Activated CD4-positive, alpha-beta T cell treated with anti-CD3 and anti-CD28 coated beads for 36 hours (primary cell): ENCODE measurements around the gene TSPAN5. TPM values are rescaled to one million over a fixed set of nuclear protein-coding genes. Genes with fewer than 3 reads are reported as not detected.

Experiments used
- ATAC-seq: fragments of 200-7000 bp; cut with Tn5 transposase; one replicate; pipeline ENCODE4 v1.10.0; 2021; ENCODE audit warnings: mild to moderate bottlenecking, moderate library complexity
- CTCF ChIA-PET: fragments of 350-600 bp; sonication (Branson Sonifier 250); formaldehyde crosslinking; loops from one replicate; lab custom pipeline; 2021; ENCODE audit warnings: antibody characterized with exemption; lab: Charles Lee
- POLR2A ChIA-PET: fragments of 350-600 bp; sonication (Branson Sonifier 250); formaldehyde crosslinking; loops from one replicate; lab custom pipeline; 2021; ENCODE audit warnings: antibody characterized with exemption, inconsistent platforms; lab: Charles Lee
- DNase-seq: peaks from one replicate; pipeline ENCODE4 v3.0.0-alpha.2; 2020
- H3K27ac Mint-ChIP-seq: one replicate; pipeline ENCODE4 v1.8.0; 2021; ENCODE audit warnings: mixed read lengths
- H3K27me3 Mint-ChIP-seq: one replicate; pipeline ENCODE4 v1.8.0; 2021; ENCODE audit warnings: mixed read lengths
- H3K36me3 Mint-ChIP-seq: one replicate; pipeline ENCODE4 v1.8.0; 2021; ENCODE audit warnings: low read depth, mixed read lengths
- H3K4me1 Mint-ChIP-seq: one replicate; pipeline ENCODE4 v1.8.0; 2021; ENCODE audit warnings: mixed read lengths
- H3K4me3 Mint-ChIP-seq: one replicate; pipeline ENCODE4 v1.8.0; 2021; ENCODE audit warnings: mild to moderate bottlenecking, moderate library complexity, mixed read lengths
- H3K9me3 Mint-ChIP-seq: one replicate; pipeline ENCODE4 v1.8.0; 2021; ENCODE audit warnings: low read depth, mixed read lengths
- intact Hi-C, 2 experiments: fragments of 100-400 bp; cut with DNase I in 1 of 2; cut with micrococcal nuclease in 1 of 2; formaldehyde crosslinking; loops; one replicate each; pipeline versions ENCODE4 v1.14.2 to v1.15.1; 2022 to 2024; cut with DNase I, micrococcal nuclease
- total RNA-seq, 2 experiments: library from RNA; stranded (reverse); gene quantifications; one replicate each; pipeline ENCODE4 v1.2.3, GENCODE V29; 2021

The TSPAN5 gene
- total RNA-seq, 2 experiments from 2014 or later = 18.4 to 23.6 TPM

DNA sequence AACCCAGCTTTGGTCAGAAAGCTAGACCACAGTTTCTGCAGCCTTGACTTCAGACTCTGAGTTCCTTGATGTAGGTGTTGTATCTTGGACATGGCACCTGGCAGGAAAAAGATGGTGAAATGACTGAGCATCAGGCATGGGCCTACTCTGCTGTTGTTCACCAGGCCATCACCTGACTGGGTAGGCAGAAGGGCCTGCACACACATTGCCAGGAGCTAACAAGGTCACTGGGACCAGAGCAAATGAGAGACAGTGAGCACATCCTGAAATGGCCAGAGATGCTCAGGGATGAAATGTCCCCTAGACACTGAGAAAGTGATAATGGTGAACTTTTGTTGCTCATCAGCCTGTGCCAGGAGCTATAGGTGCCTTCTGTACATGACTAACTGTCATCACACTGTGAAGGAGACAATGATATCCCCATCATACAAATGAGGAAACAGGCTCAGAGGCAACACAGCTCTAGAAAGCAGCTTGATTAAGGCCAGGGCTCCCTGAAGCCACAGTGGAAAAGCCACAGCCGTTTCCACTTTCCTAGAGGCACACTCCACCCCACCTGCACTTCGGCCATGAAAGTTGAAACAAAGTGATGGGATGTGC, 128.3 kb downstream of the TSPAN5 start:
- POLR2A ChIA-PET = no interaction called here
- Mint-ChIP-seq H3K4me3 (no peak overlapping the region), H3K36me3 (peaks cover 5% of the 10 kb centered on the region), H3K27ac (peak overlapping the region; percentile 12), H3K27me3 (no peaks in the 10 kb centered on the region), H3K4me1 (peaks cover 47% of the 10 kb centered on the region), H3K9me3 (peaks cover 4% of the 10 kb centered on the region)
- CTCF ChIA-PET = interaction anchor here (0.7 kb wide), 1 partner anchor 13 kb away, joined by 3 read pairs; no protein-coding TSS in a partner anchor
- intact Hi-C loops = loop anchor here in 1 of 2 experiments (5.0 kb wide), 1 partner anchor 388 kb away; the partner anchor contains the start of gene STPG2
- DNase-seq (no peak), ATAC-seq (peak; percentile 41)

GRCh38 chr4:98528882-98529281, 129.5 kb downstream of the TSPAN5 start:
- ATAC-seq (peak; percentile 87), DNase-seq (peak; percentile 35)
- peaks cover under 1% of the 10 kb centered on the region for H3K9me3 Mint-ChIP-seq
- H3K36me3 Mint-ChIP-seq = peaks cover 2% of the 10 kb centered on the region
- no peaks in the 10 kb centered on the region for H3K27me3 Mint-ChIP-seq
- intact Hi-C loops = loop anchor here in 1 of 2 experiments (5.0 kb wide), 1 partner anchor 387 kb away; the partner anchor contains the start of gene STPG2
- H3K4me1 Mint-ChIP-seq = peaks cover 42% of the 10 kb centered on the region
- ChIA-PET POLR2A (no interaction called here), CTCF (interaction anchor here (1.2 kb wide), 1 partner anchor 61 kb away, joined by 4 read pairs; no protein-coding TSS in a partner anchor)
- no peak overlapping the region for H3K4me3 Mint-ChIP-seq
- H3K27ac Mint-ChIP-seq = no peak overlapping the region

- ATAC-seq (no peak), DNase-seq (no peak)
- POLR2A ChIA-PET = no interaction called here
- intact Hi-C loops = loop anchor here in 1 of 2 experiments (5.0 kb wide), 1 partner anchor 385 kb away; the partner anchor contains the start of gene STPG2
- CTCF ChIA-PET = interaction anchor here (1.2 kb wide), 2 partner anchors 22 to 60 kb away, joined by 4 read pairs; no protein-coding TSS in a partner anchor
- H3K27me3 Mint-ChIP-seq = no peaks in the 10 kb centered on the region
- H3K4me1 Mint-ChIP-seq = peaks cover 47% of the 10 kb centered on the region
- no peak overlapping the region for H3K27ac Mint-ChIP-seq
- H3K9me3 Mint-ChIP-seq = no peaks in the 10 kb centered on the region
- no peaks in the 10 kb centered on the region for H3K36me3 Mint-ChIP-seq
- H3K4me3 Mint-ChIP-seq = no peak overlapping the region
Measured at GRCh38 chr4:98527534-98528269, 130.7 kb downstream of the TSPAN5 start.

GRCh38 chr4:98524230-98524629, 134.2 kb downstream of the TSPAN5 start:
- ChIA-PET CTCF (interaction anchor here (1.0 kb wide), 1 partner anchor 41 kb away, joined by 3 read pairs; no protein-coding TSS in a partner anchor), POLR2A (no interaction called here)
- Mint-ChIP-seq H3K9me3 (no peaks in the 10 kb centered on the region), H3K27me3 (no peaks in the 10 kb centered on the region), H3K4me1 (peaks cover 63% of the 10 kb centered on the region), H3K27ac (no peak overlapping the region), H3K36me3 (no peaks in the 10 kb centered on the region), H3K4me3 (no peak overlapping the region)
- DNase-seq (no peak), ATAC-seq (no peak)
- intact Hi-C loops = no loop called here

DNA sequence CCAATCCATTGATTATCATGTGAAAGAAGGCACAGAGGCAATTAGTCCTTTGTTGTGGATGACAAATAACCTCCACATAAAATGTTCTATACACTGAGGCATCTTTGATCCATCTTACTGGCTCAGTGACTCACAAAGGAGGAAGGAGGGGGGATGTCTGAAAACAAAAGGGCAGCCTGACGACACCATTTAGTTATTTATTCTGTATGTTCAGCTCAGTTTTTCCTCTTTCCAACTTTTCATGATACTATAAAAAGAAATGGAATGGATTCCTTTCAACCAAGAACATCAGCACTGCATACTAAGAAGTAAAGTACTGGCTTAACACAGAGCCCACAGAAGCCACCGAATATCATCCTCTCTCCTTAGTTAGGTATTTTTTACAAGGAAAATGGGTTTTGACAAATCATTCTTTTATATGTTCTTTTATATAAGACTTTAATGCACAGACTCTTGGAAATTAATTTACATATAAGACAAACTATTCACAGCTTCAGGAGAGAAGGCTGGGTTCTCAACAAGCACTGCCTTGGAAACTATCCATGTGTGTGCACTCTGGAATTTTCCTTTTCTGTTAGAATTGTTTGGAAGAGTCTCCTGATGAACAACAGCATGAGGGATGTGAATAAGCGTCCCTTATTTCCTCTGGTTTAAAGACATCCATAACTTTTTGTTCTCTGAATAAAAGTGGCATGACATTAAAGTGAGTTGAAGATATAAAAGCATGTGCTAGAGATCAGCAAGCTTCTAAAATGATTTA, 135.6 kb downstream of the TSPAN5 start:
- POLR2A ChIA-PET = interaction anchor here (1.1 to 1.3 kb wide), 2 partner anchors 37 to 40 kb away, joined by 4 to 6 read pairs; no protein-coding TSS in a partner anchor
- peak overlapping the region; percentile 74 for H3K27ac Mint-ChIP-seq

GRCh38 chr4:98522062-98522461, 136.3 kb downstream of the TSPAN5 start:
- ATAC-seq (peak; percentile 30), DNase-seq (peak; percentile 29)
- Mint-ChIP-seq H3K9me3 (no peaks in the 10 kb centered on the region), H3K36me3 (peaks cover 4% of the 10 kb centered on the region), H3K4me1 (peaks cover 67% of the 10 kb centered on the region), H3K27me3 (no peaks in the 10 kb centered on the region), H3K27ac (peak overlapping the region; percentile 74), H3K4me3 (peak overlapping the region; percentile 28)
- ChIA-PET POLR2A (interaction anchor here (1.1 to 1.3 kb wide), 2 partner anchors 36 to 39 kb away, joined by 4 to 6 read pairs; no protein-coding TSS in a partner anchor), CTCF (interaction anchor here (1.0 to 1.6 kb wide), 2 partner anchors 17 to 80 kb away, joined by 3 to 4 read pairs; no protein-coding TSS in a partner anchor)
- intact Hi-C loops = loop anchor here (2.0 kb wide), 1 partner anchor 39 kb away; no protein-coding TSS in a partner anchor

More for the DNA sequence above, 135.6 kb downstream of the TSPAN5 start:
- intact Hi-C loops = loop anchor here (2.0 kb wide), 1 partner anchor 40 kb away; no protein-coding TSS in a partner anchor
- peak overlapping the region; percentile 28 for H3K4me3 Mint-ChIP-seq
- CTCF ChIA-PET = interaction anchor here (0.6 to 1.6 kb wide), 4 partner anchors 9 to 79 kb away, joined by 3 to 4 read pairs (median 4); no protein-coding TSS in a partner anchor
- H3K4me1 Mint-ChIP-seq = peaks cover 64% of the 10 kb centered on the region
- DNase-seq (no peak), ATAC-seq (peak; percentile 84)
- H3K27me3 Mint-ChIP-seq = no peaks in the 10 kb centered on the region
- H3K36me3 Mint-ChIP-seq = no peaks in the 10 kb centered on the region
- H3K9me3 Mint-ChIP-seq = no peaks in the 10 kb centered on the region

DNA sequence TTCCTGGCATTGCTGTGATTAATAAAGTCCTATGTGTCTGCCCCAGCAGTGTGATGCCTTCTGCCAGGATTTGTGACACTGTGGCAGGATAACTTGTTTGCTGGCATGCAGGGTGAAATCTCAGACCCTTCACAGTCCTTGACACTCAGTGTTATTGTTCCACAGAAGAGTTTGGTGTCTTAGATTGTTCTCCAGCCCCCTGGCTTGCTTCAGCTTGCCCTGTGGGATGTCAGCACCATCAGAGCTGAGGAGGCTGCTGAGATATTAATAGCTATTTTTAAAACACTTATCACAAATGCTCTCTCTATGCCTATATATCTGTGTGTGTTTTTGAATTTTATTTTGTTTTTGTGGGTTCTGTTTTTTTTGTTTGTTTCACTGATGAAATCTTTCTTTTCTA, 136.9 kb downstream of the TSPAN5 start:
- Mint-ChIP-seq H3K36me3 (peaks cover 8% of the 10 kb centered on the region), H3K9me3 (peaks cover 2% of the 10 kb centered on the region), H3K27ac (peak overlapping the region; percentile 74), H3K27me3 (no peaks in the 10 kb centered on the region), H3K4me1 (peaks cover 71% of the 10 kb centered on the region), H3K4me3 (no peak overlapping the region)
- CTCF ChIA-PET = interaction anchor here (1.0 kb wide), 1 partner anchor 18 kb away, joined by 3 read pairs; no protein-coding TSS in a partner anchor
- POLR2A ChIA-PET = interaction anchor here (1.1 to 1.3 kb wide), 2 partner anchors 36 to 38 kb away, joined by 4 to 6 read pairs; no protein-coding TSS in a partner anchor
- intact Hi-C loops = no loop called here
- DNase-seq = no peak
- ATAC-seq = no peak

- intact Hi-C loops = no loop called here
- ATAC-seq (no peak), DNase-seq (no peak)
- Mint-ChIP-seq H3K27ac (peak overlapping the region; percentile 51), H3K4me1 (peaks cover 78% of the 10 kb centered on the region), H3K27me3 (no peaks in the 10 kb centered on the region), H3K36me3 (peaks cover 8% of the 10 kb centered on the region), H3K4me3 (no peak overlapping the region), H3K9me3 (peaks cover 2% of the 10 kb centered on the region)
- ChIA-PET CTCF (no interaction called here), POLR2A (no interaction called here)
Measured at GRCh38 chr4:98519268-98519977, 139.0 kb downstream of the TSPAN5 start.

DNA sequence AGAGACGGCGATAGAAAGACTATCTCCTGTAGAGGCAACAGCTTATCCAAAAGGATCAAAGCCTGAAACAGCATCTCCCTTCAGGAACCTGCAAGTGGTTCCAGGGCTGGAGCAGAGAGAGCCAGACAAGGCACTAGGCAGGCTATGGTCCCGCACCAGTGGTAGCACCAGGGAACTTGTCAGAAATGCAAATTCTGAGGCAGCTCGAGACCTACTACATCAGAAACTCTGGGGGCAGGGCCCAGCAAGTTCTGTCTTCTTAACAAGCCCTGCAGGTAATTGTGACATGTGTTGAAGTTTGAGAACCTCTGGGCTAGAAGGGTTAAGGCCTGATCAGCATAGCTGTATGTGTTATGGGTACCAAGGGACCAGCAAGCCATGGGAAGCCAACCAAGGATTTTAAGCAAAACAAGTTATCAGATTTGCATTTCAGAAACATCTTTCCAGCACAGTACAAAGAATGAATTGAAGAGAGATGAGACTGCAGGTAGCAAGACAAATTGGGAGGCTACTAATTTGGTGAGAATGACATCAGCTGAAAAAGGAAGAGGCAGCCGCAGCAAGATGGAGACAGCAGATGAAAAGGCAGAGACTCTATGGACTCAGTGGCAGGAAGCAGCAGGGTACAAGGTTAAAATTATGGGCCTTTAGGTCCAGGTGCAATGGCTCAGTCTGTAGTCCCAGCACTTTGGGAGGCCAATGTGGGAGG, 139.7 kb downstream of the TSPAN5 start:
- CTCF ChIA-PET = interaction anchor here (1.2 kb wide), 1 partner anchor 82 kb away, joined by 3 read pairs; no protein-coding TSS in a partner anchor
- H3K27me3 Mint-ChIP-seq = no peaks in the 10 kb centered on the region
- no peak overlapping the region for H3K4me3 Mint-ChIP-seq
- H3K4me1 Mint-ChIP-seq = peaks cover 73% of the 10 kb centered on the region
- ATAC-seq = peak; percentile 49
- peak; percentile 27 for DNase-seq
- intact Hi-C loops = no loop called here
- POLR2A ChIA-PET = no interaction called here
- H3K36me3 Mint-ChIP-seq = peaks cover 8% of the 10 kb centered on the region
- peak overlapping the region; percentile 67 for H3K27ac Mint-ChIP-seq
- peaks cover 2% of the 10 kb centered on the region for H3K9me3 Mint-ChIP-seq
